NOMO-1 treated with DMSO at 0.1 percent for 48 hours (cell line): Measurements from ENCODE around the gene TBC1D3L.
"Not testable (repeated sequence)": the region's sequence is repeated elsewhere in the genome, so short reads cannot be mapped to it uniquely, and the experiment has no call there.

Source experiments
- DNase-seq: peaks from one replicate; lab custom pipeline; 2025; ENCODE audit not compliant: unreplicated experiment; lab: John Stamatoyannopoulos, UW

The TBC1D3L gene

DNA sequence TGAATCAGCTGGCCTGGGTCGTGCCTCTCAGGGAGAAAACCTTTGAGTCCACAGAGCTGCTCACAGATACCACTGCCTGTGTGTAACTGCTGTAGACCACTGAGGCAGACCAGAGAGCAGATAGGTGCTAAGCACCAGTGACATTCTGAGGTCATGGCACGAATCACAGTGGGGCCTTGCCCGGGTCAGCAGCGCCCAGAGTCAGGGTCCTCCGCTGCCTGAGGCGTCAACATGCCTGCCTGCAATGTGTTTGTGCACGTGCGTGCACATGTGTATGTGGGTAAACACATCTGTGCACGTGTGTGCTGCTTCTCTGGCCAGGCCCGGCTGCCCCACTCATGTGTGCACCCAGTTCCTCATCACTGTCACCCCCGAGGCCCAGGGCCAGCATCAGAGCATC, at the start of gene TBC1D3L:
TBC1D3L (minus strand) TSS at position 101 of the 400 bp plus-strand sequence. CDS start 1,540 bp downstream, outside the sequence.
- not testable (repeated sequence) for DNase-seq

DNA sequence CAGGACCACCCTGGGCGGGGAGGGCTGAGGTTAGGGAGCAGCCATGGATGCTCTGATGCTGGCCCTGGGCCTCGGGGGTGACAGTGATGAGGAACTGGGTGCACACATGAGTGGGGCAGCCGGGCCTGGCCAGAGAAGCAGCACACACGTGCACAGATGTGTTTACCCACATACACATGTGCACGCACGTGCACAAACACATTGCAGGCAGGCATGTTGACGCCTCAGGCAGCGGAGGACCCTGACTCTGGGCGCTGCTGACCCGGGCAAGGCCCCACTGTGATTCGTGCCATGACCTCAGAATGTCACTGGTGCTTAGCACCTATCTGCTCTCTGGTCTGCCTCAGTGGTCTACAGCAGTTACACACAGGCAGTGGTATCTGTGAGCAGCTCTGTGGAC, 14.8 kb upstream of the TBC1D3L start, which contains the start of gene TBC1D3D:
TBC1D3D (plus strand) TSS at position 301 of the 400 bp plus-strand sequence. CDS start 1,585 bp downstream, outside the sequence.
- not testable (repeated sequence) for DNase-seq
